HepG2 (cell line): ENCODE data around the gene CDK11A. TPM values are rescaled to one million over a fixed set of nuclear protein-coding genes. Genes with fewer than 3 reads are reported as not detected.

ENCODE experiments used
- ARHGAP35 ChIP-seq: sonication (generic); formaldehyde crosslinking; IDR thresholded peaks from 2 replicates; pipeline ENCODE4 v1.9.0; 2022; ENCODE audit warnings: mild to moderate bottlenecking, inconsistent platforms, moderate library complexity, missing genetic modification reagents, borderline replicate concordance
- DRAP1 ChIP-seq: IDR thresholded peaks from 2 replicates; pipeline ENCODE4 v1.6.1; 2016; ENCODE audit warnings: missing genetic modification reagents, missing compliant biosample characterization
- ETV5 ChIP-seq: IDR thresholded peaks from 2 replicates; pipeline ENCODE4 v1.6.1; 2018; ENCODE audit warnings: missing biosample characterization, missing genetic modification reagents, inconsistent platforms, borderline replicate concordance
- HNF4A ChIP-seq: sonication (generic); formaldehyde crosslinking; IDR thresholded peaks from 2 replicates; pipeline ENCODE4 v1.4.0; 2020; ENCODE audit warnings: missing genetic modification reagents
- KLF12 ChIP-seq: sonication (generic); formaldehyde crosslinking; IDR thresholded peaks from 2 replicates; pipeline ENCODE4 v1.4.0; 2020; ENCODE audit warnings: missing genetic modification reagents, borderline replicate concordance
- TARDBP ChIP-seq: sonication (generic); formaldehyde crosslinking; IDR thresholded peaks from 2 replicates; pipeline ENCODE4 v1.8.0; 2022; ENCODE audit warnings: mild to moderate bottlenecking, missing genetic modification reagents
- XRCC5 ChIP-seq: fragments of 200-400 bp; formaldehyde crosslinking; optimal IDR thresholded peaks from 2 replicates; pipeline ENCODE3; 2017; ENCODE audit warnings: mild to moderate bottlenecking, low read length
- ZBTB2 ChIP-seq: sonication (generic); formaldehyde crosslinking; IDR thresholded peaks from 2 replicates; pipeline ENCODE4 v1.8.0; 2022; ENCODE audit warnings: low read depth, missing genetic modification reagents
- ZGPAT ChIP-seq: IDR thresholded peaks from 2 replicates; pipeline ENCODE4 v1.6.1; 2016; ENCODE audit warnings: mild to moderate bottlenecking
- ZNF501 ChIP-seq: sonication (generic); formaldehyde crosslinking; IDR thresholded peaks from 2 replicates; pipeline ENCODE4 v1.5.1; 2020; ENCODE audit warnings: mild to moderate bottlenecking, moderate library complexity, missing genetic modification reagents
- ZNF614 ChIP-seq: IDR thresholded peaks from 2 replicates; pipeline ENCODE4 v1.6.1; 2018; ENCODE audit warnings: missing biosample characterization, missing genetic modification reagents, inconsistent platforms, borderline replicate concordance
- polyA plus RNA-seq, 8 experiments: library from polyadenylated mRNA; depleted of rRNA in 3 of 8; stranded (reverse) in 7 of 8; unstranded in 1 of 8; fragments of >200 nt; fragmentation: Illumina TruSeq in 4 of 8; extraction: Trizol in 4 of 8; gene quantifications; 2 replicates each; pipeline versions ENCODE4 v1.2.1 to v1.2.3, GENCODE V29; 2011 to 2016; ENCODE audit warnings: low read depth in 4 of 8, missing spikeins in 1 of 8, mixed read lengths in 1 of 8; ENCODE audit not compliant: insufficient read depth in 1 of 8
- total RNA-seq, 5 experiments: library from RNA; depleted of rRNA; stranded (reverse); fragments of >200 nt; fragmentation: Illumina TruSeq; extraction: Trizol; gene quantifications; 2 replicates each; pipeline ENCODE4 v1.2.3, GENCODE V29; 2016; ENCODE audit warnings: low read depth in 1 of 5

Gene CDK11A
- total and polyA plus RNA-seq, 2 of the 13 experiments (the other 11 are each of a cell fraction or from before 2014, with no cell fraction given), result 11.2 to 17.9 TPM

GRCh38 chr1:1748686-1749321, 24.6 kb upstream of the CDK11A start (continued):
- TF ChIP-seq DRAP1 (CRISPR knock-in tag) (0 out of 2 replicates have a peak, but pooled peaks have one; percentile 28), XRCC5 (peak; percentile 44), TARDBP (CRISPR knock-in tag) (peak; percentile 71; the same call in 1 of the 2 replicates), ETV5 (CRISPR knock-in tag) (peak; percentile 51; the same call in 1 of the 2 replicates), KLF12 (0 out of 2 replicates have a peak, but pooled peaks have one; percentile 30), ZNF501 (CRISPR knock-in tag) (peak; percentile 57), ZNF614 (CRISPR knock-in tag) (0 out of 2 replicates have a peak, but pooled peaks have one; percentile 27), ZBTB2 (CRISPR knock-in tag) (no peak), HNF4A (CRISPR knock-in tag) (peak; percentile 35; the same call in 1 of the 2 replicates), ZGPAT (peak; percentile 54; the same call in 1 of the 2 replicates), ARHGAP35 (0 out of 2 replicates have a peak, but pooled peaks have one; percentile 68)
- TF ChIP-seq, all 625 proteins: peak for 83
